Measurements from ENCODE around the gene TMEM125.

DNA sequence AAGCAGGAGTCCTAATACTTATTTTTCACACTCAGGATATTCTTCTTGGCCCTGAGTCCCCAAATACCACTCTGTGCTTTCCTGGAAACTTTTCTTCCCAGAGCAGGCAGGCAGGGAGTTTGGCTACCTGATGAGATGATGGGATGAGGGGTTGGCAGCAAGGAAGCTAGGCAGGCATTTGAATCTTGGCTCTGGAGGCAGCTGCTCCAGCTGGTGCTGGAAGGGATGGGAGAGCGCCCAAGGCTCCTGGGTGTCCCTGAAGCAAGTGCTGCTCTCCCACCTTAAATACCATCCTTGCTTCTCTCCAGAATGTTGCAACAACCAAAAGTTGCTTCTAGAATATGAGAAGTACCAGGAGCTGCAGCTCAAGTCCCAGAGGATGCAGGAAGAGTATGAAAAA, 48.0 kb upstream of the TMEM125 start:
- TF ChIP-seq, protein P1, sequence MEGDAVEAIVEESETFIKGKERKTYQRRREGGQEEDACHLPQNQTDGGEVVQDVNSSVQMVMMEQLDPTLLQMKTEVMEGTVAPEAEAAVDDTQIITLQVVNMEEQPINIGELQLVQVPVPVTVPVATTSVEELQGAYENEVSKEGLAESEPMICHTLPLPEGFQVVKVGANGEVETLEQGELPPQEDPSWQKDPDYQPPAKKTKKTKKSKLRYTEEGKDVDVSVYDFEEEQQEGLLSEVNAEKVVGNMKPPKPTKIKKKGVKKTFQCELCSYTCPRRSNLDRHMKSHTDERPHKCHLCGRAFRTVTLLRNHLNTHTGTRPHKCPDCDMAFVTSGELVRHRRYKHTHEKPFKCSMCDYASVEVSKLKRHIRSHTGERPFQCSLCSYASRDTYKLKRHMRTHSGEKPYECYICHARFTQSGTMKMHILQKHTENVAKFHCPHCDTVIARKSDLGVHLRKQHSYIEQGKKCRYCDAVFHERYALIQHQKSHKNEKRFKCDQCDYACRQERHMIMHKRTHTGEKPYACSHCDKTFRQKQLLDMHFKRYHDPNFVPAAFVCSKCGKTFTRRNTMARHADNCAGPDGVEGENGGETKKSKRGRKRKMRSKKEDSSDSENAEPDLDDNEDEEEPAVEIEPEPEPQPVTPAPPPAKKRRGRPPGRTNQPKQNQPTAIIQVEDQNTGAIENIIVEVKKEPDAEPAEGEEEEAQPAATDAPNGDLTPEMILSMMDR (IDR thresholded peaks at IDR 0.05; ENCODE audit: insufficient read depth, low read length, poor library complexity, severe bottlenecking): no peak
- TF ChIP-seq EZH2phosphoT487 (conservative IDR thresholded peaks at IDR 0.05; ENCODE audit: low read length): no peak

All from SU-DHL-6 (cell line).